Colonic mucosa (tissue), 4 donors: ENCODE results near the gene ZBTB7B. TPM values are rescaled to one million over a fixed set of nuclear protein-coding genes. Genes with fewer than 3 reads are reported as not detected.

Source experiments
- DNase-seq: peaks from one replicate; pipeline ENCODE4 v3.0.0-alpha.2; 2020
- H3K27ac ChIP-seq: fragments of 200-600 bp; one replicate; pipeline ENCODE4 v1.8.0; 2021
- H3K27me3 ChIP-seq: fragments of 200-600 bp; one replicate; pipeline ENCODE4 v1.8.0; 2021
- H3K36me3 ChIP-seq: fragments of 200-600 bp; one replicate; pipeline ENCODE4 v1.8.0; 2021
- H3K4me1 ChIP-seq: fragments of 200-600 bp; one replicate; pipeline ENCODE4 v1.8.0; 2021; ENCODE audit warnings: mild to moderate bottlenecking
- H3K4me3 ChIP-seq: fragments of 200-600 bp; one replicate; pipeline ENCODE4 v1.8.0; 2021
- H3K9ac ChIP-seq, 2 donors: one replicate each; pipeline ENCODE4 v1.7.0; 2013; ENCODE audit warnings: control low read depth in 2 of 2, low read depth in 2 of 2, low read length in 2 of 2
- H3K9me3 ChIP-seq: fragments of 200-600 bp; one replicate; pipeline ENCODE4 v1.8.0; 2021
- CTCF ChIP-seq: fragments of 200-600 bp; IDR thresholded peaks from one replicate; pipeline ENCODE4 v1.8.0; 2022; ENCODE audit warnings: antibody characterized with exemption, mild to moderate bottlenecking
- intact Hi-C: fragments of 100-400 bp; cut with DNase I; formaldehyde crosslinking; loops from one replicate; pipeline ENCODE4 v1.14.1; 2022
- total RNA-seq, 2 donors: library from RNA; stranded (reverse); fragmentation: NEBNext Ultra II Directional in 1 of 2; extraction: Animal tissue kit (Norgen Biotek cat#: 25700) in 1 of 2; gene quantifications; one replicate each; pipeline ENCODE4 v1.2.1, GENCODE V29; 2021
- donor health status: healthy.
- donor health status: DM: no; HTN: no; CAD: no.
- donor health status: DM: no; HTN: no; CAD: no.

The ZBTB7B gene
- total RNA-seq, 2 donors from 2014 or later, result 185 to 205 TPM

GRCh38 chr1:155012026-155012546, 9.5 kb downstream of the ZBTB7B start:
- peak; percentile 92 for DNase-seq
- Histone ChIP-seq H3K27ac (peak overlapping the region; percentile 94), H3K9ac (peak overlapping the region in 1 of 2 donors; percentile 80), H3K4me3 (no peak overlapping the region), H3K4me1 (peaks cover 53% of the 10 kb centered on the region), H3K9me3 (no peaks in the 10 kb centered on the region), H3K27me3 (no peaks in the 10 kb centered on the region), H3K36me3 (peaks cover 13% of the 10 kb centered on the region)
- intact Hi-C loops, result no loop called here
- TF ChIP-seq CTCF, result no peak

- no peak for DNase-seq
- no peak for TF ChIP-seq CTCF
- H3K4me1 ChIP-seq, result peaks cover 52% of the 10 kb centered on the region
- no peaks in the 10 kb centered on the region for H3K27me3 ChIP-seq
- no peaks in the 10 kb centered on the region for H3K9me3 ChIP-seq
- H3K4me3 ChIP-seq, result no peak overlapping the region
- peak overlapping the region in 1 of 2 donors; percentile 80 for H3K9ac ChIP-seq
- intact Hi-C loops, result no loop called here
- H3K27ac ChIP-seq, result peak overlapping the region; percentile 94
- peaks cover 13% of the 10 kb centered on the region for H3K36me3 ChIP-seq
Observed at GRCh38 chr1:155012776-155013602, 10.4 kb downstream of the ZBTB7B start.

- peak; percentile 38 for DNase-seq
- H3K4me1 ChIP-seq, result peaks cover 51% of the 10 kb centered on the region
Observed at GRCh38 chr1:155013632-155014031, 11.0 kb downstream of the ZBTB7B start.

GRCh38 chr1:155014709-155015508, 12.3 kb downstream of the ZBTB7B start:
- Histone ChIP-seq H3K9ac (peak overlapping the region in 1 of 2 donors; percentile 21), H3K4me1 (peaks cover 51% of the 10 kb centered on the region), H3K27me3 (no peaks in the 10 kb centered on the region), H3K27ac (no peak overlapping the region), H3K36me3 (peaks cover 13% of the 10 kb centered on the region), H3K4me3 (no peak overlapping the region), H3K9me3 (no peaks in the 10 kb centered on the region)
- DNase-seq, result no peak
- intact Hi-C loops, result no loop called here
- no peak for TF ChIP-seq CTCF

More at GRCh38 chr1:155013632-155014031, 11.0 kb downstream of the ZBTB7B start:
- Histone ChIP-seq H3K9me3 (no peaks in the 10 kb centered on the region), H3K36me3 (peaks cover 13% of the 10 kb centered on the region), H3K4me3 (no peak overlapping the region), H3K27ac (peak overlapping the region; percentile 94), H3K9ac (peak overlapping the region in 1 of 2 donors; percentile 80), H3K27me3 (no peaks in the 10 kb centered on the region)
- intact Hi-C loops, result no loop called here
- TF ChIP-seq CTCF, result no peak

- H3K4me3 ChIP-seq, result no peak overlapping the region
- H3K4me1 ChIP-seq, result peaks cover 45% of the 10 kb centered on the region
- no peak for DNase-seq
- intact Hi-C loops, result no loop called here
- TF ChIP-seq CTCF, result no peak
- no peaks in the 10 kb centered on the region for H3K27me3 ChIP-seq
- H3K9me3 ChIP-seq, result no peaks in the 10 kb centered on the region
- peaks cover 13% of the 10 kb centered on the region for H3K36me3 ChIP-seq
- H3K27ac ChIP-seq, result peak overlapping the region; percentile 80
- peak overlapping the region in 1 of 2 donors; percentile 86 for H3K9ac ChIP-seq
Observed at GRCh38 chr1:155015527-155016230, 13.1 kb downstream of the ZBTB7B start.
